Neural progenitor cell (in vitro differentiated cells): Measurements from ENCODE around the gene UBL5. TPM values are rescaled to one million over a fixed set of nuclear protein-coding genes. Genes with fewer than 3 reads are reported as not detected.
"Not testable (repeated sequence)": the region's sequence is repeated elsewhere in the genome, so short reads cannot be mapped to it uniquely, and the experiment has no call there.

ENCODE experiments used
- DNase-seq: peaks from one replicate; pipeline ENCODE4 v3.0.0-alpha.2; 2016; ENCODE audit warnings: low spot score
- H2AFZ ChIP-seq: fragments of 200-600 bp; sonication (generic); replicated peaks from 2 replicates; pipeline ENCODE4 v1.6.1; 2016; ENCODE audit warnings: antibody characterized with exemption
- H3F3A ChIP-seq: fragments of 200-600 bp; sonication (generic); 2 replicates; pipeline ENCODE4 v1.6.1; 2016; ENCODE audit warnings: antibody characterized with exemption, low read depth
- H3K27ac ChIP-seq: fragments of 200-600 bp; sonication (generic); 2 replicates; pipeline ENCODE4 v1.5.1; 2016; ENCODE audit warnings: mild to moderate bottlenecking
- H3K27me3 ChIP-seq: fragments of 200-600 bp; sonication (generic); 2 replicates; pipeline ENCODE4 v1.6.1; 2016; ENCODE audit warnings: mild to moderate bottlenecking, moderate library complexity
- H3K36me3 ChIP-seq: fragments of 200-600 bp; sonication (generic); 2 replicates; pipeline ENCODE4 v1.5.1; 2016
- H3K4me1 ChIP-seq: fragments of 200-600 bp; sonication (generic); 2 replicates; pipeline ENCODE4 v1.6.1; 2016; ENCODE audit warnings: mixed run types
- H3K4me2 ChIP-seq: fragments of 200-600 bp; sonication (generic); 2 replicates; pipeline ENCODE4 v1.6.1; 2016
- H3K4me3 ChIP-seq: fragments of 200-600 bp; sonication (generic); 2 replicates; pipeline ENCODE4 v1.5.1; 2016
- H3K79me2 ChIP-seq: fragments of 200-600 bp; sonication (generic); 2 replicates; pipeline ENCODE4 v1.6.1; 2016; ENCODE audit warnings: low read depth
- H3K9ac ChIP-seq: fragments of 200-600 bp; sonication (generic); 2 replicates; pipeline ENCODE4 v1.6.1; 2016
- H3K9me3 ChIP-seq: fragments of 200-600 bp; sonication (generic); 2 replicates; pipeline ENCODE4 v1.5.1; 2016; ENCODE audit warnings: low read depth
- H4K20me1 ChIP-seq: fragments of 200-600 bp; sonication (generic); 2 replicates; pipeline ENCODE4 v1.6.1; 2016; ENCODE audit warnings: low read depth
- H3K27ac Mint-ChIP-seq: 3 replicates; pipeline ENCODE4 v1.8.0; 2021; ENCODE audit warnings: mixed read lengths
- H3K27me3 Mint-ChIP-seq: 2 replicates; pipeline ENCODE4 v1.8.0; 2022; ENCODE audit warnings: low read depth, mild to moderate bottlenecking, inconsistent platforms, moderate library complexity, mixed read lengths; ENCODE audit not compliant: insufficient read depth
- H3K36me3 Mint-ChIP-seq: 3 replicates; pipeline ENCODE4 v1.8.0; 2021; ENCODE audit warnings: mixed read lengths
- H3K4me1 Mint-ChIP-seq: 3 replicates; pipeline ENCODE4 v1.8.0; 2021; ENCODE audit warnings: mixed read lengths
- H3K4me3 Mint-ChIP-seq: 3 replicates; pipeline ENCODE4 v1.8.0; 2021; ENCODE audit warnings: mild to moderate bottlenecking, moderate library complexity, mixed read lengths
- H3K9me3 Mint-ChIP-seq: 3 replicates; pipeline ENCODE4 v1.8.0; 2020; ENCODE audit warnings: mixed read lengths
- CTCF ChIP-seq: fragments of 200-600 bp; sonication (generic); IDR thresholded peaks from 2 replicates; pipeline ENCODE4 v1.5.1; 2017; ENCODE audit warnings: antibody characterized with exemption, mild to moderate bottlenecking
- EZH2 ChIP-seq: fragments of 200-600 bp; sonication (generic); IDR thresholded peaks from 2 replicates; pipeline ENCODE4 v1.6.1; 2017; ENCODE audit warnings: antibody characterized with exemption, mild to moderate bottlenecking, moderate library complexity
- EZH2phosphoT487 ChIP-seq: fragments of 200-600 bp; sonication (generic); IDR thresholded peaks from 2 replicates; pipeline ENCODE4 v1.6.1; 2017; ENCODE audit warnings: antibody characterized with exemption
- total RNA-seq: library from RNA; depleted of rRNA; stranded (reverse); fragments of >200 nt; gene quantifications from 2 replicates; pipeline ENCODE4 v1.2.3, GENCODE V29; 2015; ENCODE audit warnings: low replicate concordance

Gene UBL5
- total RNA-seq, 1 donor from 2014 or later, result 628 TPM

GRCh38 chr19:9785367-9786331, 42.1 kb upstream of the UBL5 start:
- H3K36me3 ChIP-seq, result no peaks in the 10 kb centered on the region
- peak overlapping the region; percentile 74 for H2AFZ ChIP-seq

GRCh38 chr19:9786342-9786741, 41.4 kb upstream of the UBL5 start:
- Mint-ChIP-seq H3K9me3 (no peaks in the 10 kb centered on the region), H3K4me3 (peak overlapping the region; percentile 92), H3K27ac (no peak overlapping the region), H3K4me1 (peaks cover 26% of the 10 kb centered on the region), H3K36me3 (no peaks in the 10 kb centered on the region), H3K27me3 (peaks cover 5% of the 10 kb centered on the region)
- no peak for TF ChIP-seq EZH2
- TF ChIP-seq CTCF, result no peak
- TF ChIP-seq EZH2phosphoT487, result no peak
- no peak for DNase-seq
- peaks cover 6% of the 10 kb centered on the region for H3K79me2 ChIP-seq
- no peaks in the 10 kb centered on the region for H3K36me3 ChIP-seq
- peak overlapping the region; percentile 80 for H3K4me3 ChIP-seq
- H3K4me2 ChIP-seq, result peak overlapping the region; percentile 79
- H3F3A ChIP-seq, result peaks cover 42% of the 10 kb centered on the region
- no peaks in the 10 kb centered on the region for H3K27me3 ChIP-seq
- H3K27ac ChIP-seq, result no peak overlapping the region
- peaks cover 19% of the 10 kb centered on the region for H3K4me1 ChIP-seq
- peak overlapping the region; percentile 74 for H2AFZ ChIP-seq
- no peaks in the 10 kb centered on the region for H4K20me1 ChIP-seq
- H3K9ac ChIP-seq, result no peak overlapping the region
- no peaks in the 10 kb centered on the region for H3K9me3 ChIP-seq

More at GRCh38 chr19:9785367-9786331, 42.1 kb upstream of the UBL5 start:
- H4K20me1 ChIP-seq, result no peaks in the 10 kb centered on the region
- peak overlapping the region; percentile 99 for H3K27ac Mint-ChIP-seq
- H3K79me2 ChIP-seq, result peaks cover 6% of the 10 kb centered on the region
- peak overlapping the region; percentile 92 for H3K4me3 Mint-ChIP-seq
- H3K9me3 Mint-ChIP-seq, result no peaks in the 10 kb centered on the region
- H3K27me3 ChIP-seq, result no peaks in the 10 kb centered on the region
- H3K4me3 ChIP-seq, result peak overlapping the region; percentile 80
- H3K4me2 ChIP-seq, result peak overlapping the region; percentile 83
- H3F3A ChIP-seq, result peaks cover 36% of the 10 kb centered on the region
- H3K27me3 Mint-ChIP-seq, result peaks cover 5% of the 10 kb centered on the region
- TF ChIP-seq CTCF, result no peak
- H3K4me1 Mint-ChIP-seq, result peaks cover 24% of the 10 kb centered on the region
- peak; percentile 100 for DNase-seq
- peaks cover 1% of the 10 kb centered on the region for H3K36me3 Mint-ChIP-seq
- H3K9me3 ChIP-seq, result no peaks in the 10 kb centered on the region
- H3K4me1 ChIP-seq, result peaks cover 14% of the 10 kb centered on the region
- no peak overlapping the region for H3K9ac ChIP-seq
- H3K27ac ChIP-seq, result peak overlapping the region; percentile 84

GRCh38 chr19:9786819-9787218, 40.9 kb upstream of the UBL5 start:
- Histone ChIP-seq H3K4me2 (no peak overlapping the region), H3K9me3 (no peaks in the 10 kb centered on the region), H4K20me1 (no peaks in the 10 kb centered on the region), H3K9ac (no peak overlapping the region), H3K27me3 (no peaks in the 10 kb centered on the region), H3K27ac (no peak overlapping the region), H2AFZ (no peak overlapping the region), H3K36me3 (no peaks in the 10 kb centered on the region), H3K4me3 (no peak overlapping the region), H3F3A (peaks cover 44% of the 10 kb centered on the region), H3K79me2 (peaks cover 6% of the 10 kb centered on the region), H3K4me1 (peaks cover 19% of the 10 kb centered on the region)
- TF ChIP-seq EZH2phosphoT487 (no peak), CTCF (no peak), EZH2 (no peak)
- Mint-ChIP-seq H3K4me1 (peaks cover 28% of the 10 kb centered on the region), H3K27me3 (peaks cover 5% of the 10 kb centered on the region), H3K36me3 (no peaks in the 10 kb centered on the region), H3K4me3 (peak overlapping the region; percentile 79), H3K27ac (no peak overlapping the region), H3K9me3 (no peaks in the 10 kb centered on the region)
- no peak for DNase-seq

GRCh38 chr19:9788604-9789003, 39.1 kb upstream of the UBL5 start:
- not testable (repeated sequence) for H3K27ac Mint-ChIP-seq, H3K4me3 Mint-ChIP-seq, H3K27ac ChIP-seq, H3K4me2 ChIP-seq, H3K9me3 Mint-ChIP-seq, H4K20me1 ChIP-seq, H3K27me3 Mint-ChIP-seq, H3K79me2 ChIP-seq, H3K27me3 ChIP-seq, H3K4me3 ChIP-seq, DNase-seq, H3K36me3 Mint-ChIP-seq, H2AFZ ChIP-seq, H3K9ac ChIP-seq, H3K36me3 ChIP-seq, H3K9me3 ChIP-seq
- Histone ChIP-seq H3F3A (peaks cover 54% of the 10 kb centered on the region), H3K4me1 (peaks cover 23% of the 10 kb centered on the region)
- peaks cover 33% of the 10 kb centered on the region for H3K4me1 Mint-ChIP-seq
